CD4-positive, alpha-beta T cell treated with Interleukin-15 for 1 hour (primary cell): ENCODE data around the gene FRA10AC1.
"Not testable (repeated sequence)": the region's sequence is repeated elsewhere in the genome, so short reads cannot be mapped to it uniquely, and the experiment has no call there.

Experiments used
- DNase-seq: peaks from one replicate; pipeline ENCODE4 v3.0.0-alpha.2; 2020

FRA10AC1 gene

DNA sequence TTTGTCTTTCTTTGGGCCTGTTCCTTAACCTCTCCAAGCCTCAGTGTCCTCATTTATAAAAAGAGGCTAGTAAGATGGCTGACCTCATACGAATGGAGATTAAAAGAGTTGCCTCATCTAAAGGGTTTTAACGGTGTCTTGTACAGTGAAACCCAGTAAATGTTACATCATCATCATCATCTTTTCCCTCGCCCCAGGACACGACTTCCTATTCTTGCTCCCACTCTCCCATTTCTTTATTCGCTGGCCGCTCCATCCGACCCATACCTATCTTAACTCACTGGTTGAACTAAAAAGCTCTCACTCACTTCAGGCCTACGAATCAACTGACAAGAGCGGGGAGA lies 554 bp downstream of the FRA10AC1 start:
- no peak for DNase-seq

DNA sequence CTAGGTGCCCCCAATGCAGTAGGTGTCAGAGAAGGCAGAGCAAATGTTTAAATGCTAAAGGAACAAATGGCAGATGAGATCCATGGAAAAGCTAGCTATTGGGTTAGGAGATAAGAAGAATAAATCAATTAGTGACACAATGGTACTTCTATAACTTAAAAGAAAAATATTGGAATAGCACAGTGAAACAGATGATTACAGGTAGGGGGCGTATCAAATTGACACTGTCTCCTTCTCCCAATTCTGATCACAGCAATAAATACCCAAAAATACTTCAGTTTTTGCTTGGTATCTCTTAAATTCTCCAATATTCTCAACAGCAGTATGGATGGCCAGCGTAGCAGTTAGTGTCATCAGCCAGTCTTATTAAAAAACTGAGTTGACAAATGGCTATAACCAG lies 5.2 kb downstream of the FRA10AC1 start:
- no peak for DNase-seq

DNA sequence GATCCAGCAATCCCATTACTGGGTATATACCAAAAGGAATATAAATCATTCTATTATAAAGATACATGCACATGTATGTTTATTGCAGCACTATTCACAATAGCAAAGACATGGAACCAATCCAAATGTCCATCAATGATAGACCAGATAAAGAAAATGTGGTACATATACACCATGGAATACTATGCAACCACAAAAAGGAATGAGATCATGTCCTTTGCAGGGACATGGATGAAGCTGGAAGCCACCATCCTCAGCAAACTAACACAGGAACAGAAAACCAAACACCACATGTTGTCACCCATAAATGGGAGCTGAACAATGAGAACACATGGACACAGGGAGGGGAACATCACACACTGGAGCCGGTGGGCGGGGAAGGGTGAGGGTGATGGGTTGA lies 5.8 kb downstream of the FRA10AC1 start:
- not testable (repeated sequence) for DNase-seq

DNA sequence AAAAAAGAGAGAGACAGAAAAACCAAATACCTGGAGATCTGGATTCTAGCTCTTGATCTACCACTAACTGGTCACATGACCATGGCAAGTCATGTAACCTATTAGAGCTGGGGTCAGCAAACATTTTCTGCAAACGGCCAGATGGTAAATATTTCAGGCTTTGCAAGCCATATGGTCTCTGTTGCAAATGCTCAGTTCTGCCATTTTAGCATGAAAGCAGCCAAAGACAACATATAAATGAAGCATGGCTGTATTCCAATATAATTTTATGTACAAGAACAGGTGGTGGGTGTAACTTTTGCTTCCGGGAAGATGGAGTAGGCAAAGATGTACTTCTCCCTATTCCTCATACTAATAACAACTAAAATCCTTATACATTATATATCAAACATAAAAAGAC lies 6.7 kb downstream of the FRA10AC1 start:
- no peak for DNase-seq

DNA sequence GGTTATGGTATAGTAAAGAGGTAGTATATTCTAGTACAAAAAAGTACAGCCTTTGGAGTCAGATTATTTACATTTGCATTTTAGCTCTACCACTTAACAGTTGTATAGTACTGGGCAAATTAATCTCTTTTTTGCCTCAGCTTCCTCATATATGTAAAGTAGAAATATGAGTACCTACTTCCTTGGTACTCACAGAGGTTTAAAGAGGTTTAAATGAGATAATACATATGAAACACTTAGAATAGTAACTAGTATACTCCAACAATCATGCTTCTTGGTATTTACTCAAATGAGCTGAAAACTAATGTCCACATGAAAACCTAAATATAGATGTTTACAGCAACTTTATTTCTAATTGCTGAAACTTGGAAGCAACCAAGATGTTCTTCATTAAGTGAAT lies 14.7 kb downstream of the FRA10AC1 start:
- no peak for DNase-seq

DNA sequence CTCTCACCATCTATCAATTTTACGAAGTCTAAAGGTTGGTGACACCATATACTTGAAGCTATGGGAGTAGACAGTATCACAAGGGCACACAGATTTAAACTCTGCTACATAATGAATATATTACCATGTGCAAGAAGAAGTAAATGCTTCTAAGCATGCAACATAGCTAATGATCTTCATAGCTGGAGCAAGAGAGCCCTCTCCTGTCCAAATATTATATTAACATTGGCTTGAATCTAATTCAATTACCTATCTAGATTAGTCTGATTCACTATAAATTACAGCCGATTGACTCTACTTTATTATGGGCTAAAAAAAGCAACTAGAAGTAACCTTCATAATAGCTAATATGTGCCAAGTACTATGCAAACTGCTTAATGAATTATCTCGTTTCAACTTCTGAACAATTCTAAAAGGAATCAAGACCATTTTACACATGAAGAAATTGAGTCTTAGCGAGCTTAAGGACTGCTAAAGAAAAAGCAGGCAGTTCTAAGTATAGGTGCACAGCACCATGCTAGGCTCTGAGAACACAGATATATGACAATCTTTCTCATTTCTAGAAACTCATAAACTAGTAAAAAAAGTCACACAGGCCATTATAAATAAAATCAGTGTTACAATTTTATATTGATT lies 21.9 kb downstream of the FRA10AC1 start:
- DNase-seq = no peak

DNA sequence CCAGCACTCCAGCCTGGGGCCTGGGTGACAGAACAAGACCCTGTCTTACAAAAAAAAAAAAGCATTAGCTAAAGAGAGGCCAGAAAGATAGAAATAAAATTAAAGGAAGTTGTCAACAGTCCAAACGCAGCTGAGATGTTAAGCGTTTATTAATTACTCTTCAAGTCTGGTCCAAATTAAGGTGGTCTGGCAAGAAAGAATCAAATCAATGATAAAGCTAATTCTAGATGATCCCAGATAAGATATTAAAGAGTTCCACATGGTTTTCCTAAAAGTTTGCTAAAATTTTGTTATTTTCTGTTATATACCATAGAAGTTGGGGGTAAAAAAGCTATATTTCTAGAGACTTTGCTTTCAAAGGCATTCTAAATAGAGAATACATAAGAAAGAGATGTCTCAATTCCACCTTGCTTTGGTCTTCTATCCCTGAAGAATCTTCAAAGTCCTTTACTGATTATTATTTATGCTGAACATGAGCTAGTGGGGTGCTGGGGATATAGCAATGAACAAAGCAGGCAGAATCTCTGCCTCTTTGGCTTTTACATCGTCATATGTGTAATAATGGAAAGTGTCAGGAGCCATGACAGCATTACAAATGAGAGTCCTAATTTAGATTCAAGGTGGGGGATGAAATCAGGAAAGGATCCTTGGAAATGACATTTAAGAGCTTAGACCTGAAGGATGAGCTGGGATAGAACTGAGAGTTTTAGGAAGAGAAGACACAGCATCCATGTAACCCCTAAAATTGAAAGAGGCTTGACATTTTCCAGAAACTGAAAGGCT lies 23.4 kb downstream of the FRA10AC1 start:
- DNase-seq = no peak

DNA sequence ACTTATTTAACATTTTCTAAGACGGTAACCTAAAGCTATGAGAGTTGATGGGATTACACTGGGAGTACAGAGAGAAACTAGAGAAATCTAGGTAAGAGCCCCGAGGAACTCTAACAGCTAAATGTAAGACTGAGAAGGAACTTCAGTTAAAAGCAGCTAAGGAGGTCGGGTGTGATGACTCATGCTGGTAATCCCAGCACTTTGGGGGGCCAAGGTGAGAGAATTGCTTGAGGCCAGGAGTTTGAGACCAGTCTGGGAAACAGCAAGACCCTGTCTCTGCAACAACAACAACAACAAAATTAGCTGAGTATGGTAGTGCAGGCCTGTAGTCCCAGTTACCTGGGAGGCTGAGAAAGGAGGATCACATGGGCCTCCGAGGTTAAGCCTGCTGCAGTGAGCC lies 24.0 kb downstream of the FRA10AC1 start:
- DNase-seq = no peak

DNA sequence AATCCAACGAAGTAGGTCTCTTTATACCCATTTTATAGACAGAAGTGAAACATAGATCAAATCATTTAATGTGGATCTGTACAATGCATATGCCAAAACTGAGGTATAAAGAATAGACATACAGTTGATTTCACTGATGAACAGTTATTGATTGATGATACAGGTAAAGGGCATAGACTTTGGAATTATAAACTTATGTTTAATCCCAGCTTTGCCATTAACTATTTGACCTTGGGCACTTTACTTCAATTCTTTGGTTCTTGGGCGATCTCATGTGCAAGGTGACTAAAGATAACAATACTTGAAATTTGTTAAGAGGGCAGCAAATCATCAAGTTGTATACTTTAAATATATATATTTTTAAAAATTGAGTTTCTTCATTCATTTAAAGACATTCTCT lies 28.6 kb downstream of the FRA10AC1 start:
- DNase-seq = no peak

DNA sequence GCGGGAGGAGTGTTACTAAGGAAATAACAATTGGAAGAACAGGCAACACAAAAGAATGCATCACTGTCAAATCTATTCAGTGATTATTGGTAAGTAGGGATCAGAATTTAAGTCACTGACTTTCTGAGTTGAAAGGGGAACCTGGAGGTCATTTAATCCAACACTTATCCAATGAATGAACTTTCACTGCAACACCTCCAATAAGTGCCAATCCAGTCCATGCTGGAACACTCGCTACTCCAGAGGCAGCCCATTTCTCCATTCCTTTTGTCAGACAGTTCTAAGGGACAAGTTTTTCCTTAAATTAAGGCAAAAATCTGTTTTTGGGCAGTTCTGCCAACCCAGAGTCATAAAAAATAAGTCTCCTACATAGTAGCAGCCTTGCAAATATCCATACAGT lies 29.5 kb downstream of the FRA10AC1 start:
- DNase-seq = no peak

DNA sequence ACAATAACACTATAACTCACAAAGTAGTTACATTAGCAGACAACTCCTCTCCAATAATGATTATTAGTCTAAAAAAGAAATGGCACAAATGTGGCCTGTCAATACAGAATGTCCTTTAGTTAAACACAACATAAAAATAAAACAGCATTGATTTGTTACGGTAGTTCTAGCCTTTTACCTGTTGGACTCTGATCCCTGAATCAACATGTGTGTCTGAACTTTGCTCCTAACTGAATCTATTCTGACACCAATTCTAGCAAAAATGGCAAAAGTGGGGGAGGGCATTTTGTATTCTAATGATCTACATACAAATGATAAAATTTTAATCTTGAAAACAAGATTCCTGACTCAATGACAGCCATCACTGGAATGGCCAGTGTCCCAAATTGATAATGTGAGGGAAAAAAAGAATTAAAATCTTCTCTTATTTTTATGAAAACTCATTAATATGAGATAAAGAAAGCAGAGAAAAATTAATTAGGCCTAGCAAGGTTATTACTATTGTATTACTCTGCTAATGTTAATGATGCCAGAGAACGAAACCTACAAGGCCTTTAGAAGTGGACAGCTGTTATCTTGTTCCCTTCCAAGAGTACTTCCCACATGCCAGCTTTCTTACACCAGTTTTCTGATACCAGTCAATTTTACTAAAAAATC lies 30.2 kb downstream of the FRA10AC1 start:
- DNase-seq = no peak

DNA sequence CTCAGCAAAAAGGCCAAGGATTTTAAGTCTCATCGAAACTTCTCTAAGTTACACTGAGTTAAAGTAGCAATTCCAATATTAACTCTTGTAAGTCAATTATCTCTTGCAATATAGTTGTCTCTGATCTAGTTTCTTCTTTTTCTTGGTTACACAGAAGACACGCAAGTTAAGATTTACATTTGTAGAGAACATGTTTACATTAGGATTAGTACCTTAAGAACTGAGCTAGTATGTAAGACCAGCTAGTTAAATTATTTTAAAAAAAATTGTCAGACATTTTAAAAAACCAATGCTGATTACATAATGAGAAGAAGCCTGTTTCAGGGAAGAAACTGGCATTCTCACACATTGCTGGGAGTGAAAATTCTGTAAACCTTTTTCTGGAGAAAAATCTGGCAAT lies 31.4 kb downstream of the FRA10AC1 start:
- no peak for DNase-seq

DNA sequence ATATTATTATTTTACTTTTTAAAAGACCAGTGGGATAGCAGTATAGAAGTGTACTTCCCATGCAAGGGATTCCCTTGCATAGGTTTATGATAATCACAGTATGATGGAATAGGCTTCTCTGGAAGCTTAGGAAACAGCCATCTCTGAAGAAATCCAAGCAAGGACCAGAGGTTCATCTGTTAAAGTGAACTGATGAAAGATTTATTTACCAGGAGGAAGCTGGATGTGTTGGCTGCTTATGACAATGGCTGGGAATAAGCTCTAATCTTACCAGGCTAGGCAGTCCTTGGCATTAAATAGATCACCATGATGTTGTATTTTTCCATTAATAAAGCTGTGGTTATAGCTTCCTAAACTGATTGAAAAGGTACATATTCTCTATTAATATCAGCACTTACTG lies 32.0 kb downstream of the FRA10AC1 start:
- no peak for DNase-seq

DNA sequence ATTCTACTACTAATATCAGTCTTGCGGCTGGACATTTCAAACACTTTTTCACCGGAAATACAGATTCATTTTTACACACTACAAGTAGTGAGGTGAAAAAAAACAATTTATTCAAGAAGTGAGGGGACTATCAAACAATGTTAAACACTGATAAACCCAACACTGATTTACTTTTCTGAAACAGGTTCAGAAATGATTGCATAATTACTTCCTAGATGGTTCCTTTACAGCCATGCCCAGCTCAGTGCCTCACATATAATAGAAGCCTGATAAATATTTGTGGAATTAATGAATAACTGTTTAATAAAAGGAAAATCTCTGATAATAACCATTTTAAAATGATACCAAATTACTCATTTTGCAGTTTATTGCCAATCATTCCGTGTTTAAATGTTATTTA lies 34.6 kb downstream of the FRA10AC1 start:
- no peak for DNase-seq

DNA sequence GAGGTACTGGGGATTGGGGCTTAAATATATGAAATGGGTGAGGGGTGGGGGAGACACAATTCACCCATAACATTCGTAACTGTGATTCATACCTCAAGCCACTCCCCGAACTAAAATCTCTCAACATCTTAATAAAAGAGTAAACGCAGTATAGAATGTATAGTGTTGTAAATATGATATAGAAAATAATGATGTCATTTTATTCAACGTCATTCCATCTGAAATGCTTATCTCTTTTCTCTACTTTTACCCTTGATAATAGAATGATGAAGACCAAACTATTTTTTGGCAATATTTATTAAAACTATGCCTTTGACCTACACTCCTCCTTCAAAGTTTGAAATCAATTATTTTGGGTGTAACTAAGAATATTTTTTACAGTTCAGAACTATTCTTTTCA lies 36.4 kb downstream of the FRA10AC1 start:
- DNase-seq = no peak

DNA sequence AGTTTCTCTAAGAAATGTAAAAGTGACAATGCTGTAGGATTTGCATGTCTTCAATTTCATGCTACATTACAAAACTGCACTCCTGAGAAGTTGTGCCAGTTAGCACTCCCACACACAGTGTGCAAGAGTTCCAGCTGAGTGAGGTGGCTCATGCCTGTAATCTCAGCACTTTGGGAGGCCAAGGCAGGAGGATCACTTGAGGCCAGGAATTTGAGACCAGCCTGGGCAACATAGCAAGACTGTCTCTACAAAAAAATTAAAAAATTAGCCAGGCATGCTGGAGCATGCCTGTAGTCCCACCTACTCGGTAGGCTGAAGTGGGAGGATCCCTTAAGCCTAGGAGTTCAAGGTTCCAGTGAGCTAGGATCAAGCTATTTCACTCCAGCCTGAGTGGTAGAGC lies 44.6 kb downstream of the FRA10AC1 start:
- DNase-seq = no peak

DNA sequence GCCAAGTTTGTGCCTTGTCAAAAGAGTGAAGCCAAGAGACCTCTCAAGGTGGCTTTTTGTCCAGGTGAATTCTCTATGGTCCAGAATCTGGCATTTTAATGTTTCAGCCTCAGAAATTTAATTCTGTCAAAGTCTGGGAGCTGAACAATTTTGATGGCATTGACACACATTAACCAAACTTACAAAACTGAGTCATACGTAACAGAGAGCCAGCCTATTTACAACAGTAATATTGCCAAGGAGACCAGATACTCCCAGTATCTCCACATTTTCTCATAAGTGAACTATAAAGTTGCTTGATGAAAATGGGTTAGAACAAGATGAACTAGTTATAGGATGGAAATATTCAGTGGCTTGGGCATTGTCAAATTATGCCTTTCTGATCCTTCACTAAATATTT lies 46.2 kb downstream of the FRA10AC1 start:
- no peak for DNase-seq

DNA sequence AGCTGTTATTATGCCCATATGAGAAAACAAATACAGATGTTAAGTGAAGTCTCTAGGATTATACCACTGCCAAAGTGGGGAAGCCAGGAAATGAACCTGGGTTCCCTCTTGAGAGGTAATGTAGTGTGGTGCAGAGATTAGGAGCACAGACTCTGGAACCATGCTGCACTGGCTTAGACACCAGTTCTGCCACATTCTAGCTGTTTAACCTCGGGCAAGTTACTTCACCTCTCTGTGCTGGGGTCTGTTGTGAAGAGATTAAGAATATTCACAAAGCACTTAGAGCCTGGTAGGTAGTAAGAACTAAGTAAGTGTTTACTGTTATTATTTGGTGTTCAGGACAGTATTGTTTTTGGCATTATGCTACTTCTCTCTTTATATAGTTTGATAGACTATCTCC lies 48.2 kb downstream of the FRA10AC1 start:
- no peak for DNase-seq

DNA sequence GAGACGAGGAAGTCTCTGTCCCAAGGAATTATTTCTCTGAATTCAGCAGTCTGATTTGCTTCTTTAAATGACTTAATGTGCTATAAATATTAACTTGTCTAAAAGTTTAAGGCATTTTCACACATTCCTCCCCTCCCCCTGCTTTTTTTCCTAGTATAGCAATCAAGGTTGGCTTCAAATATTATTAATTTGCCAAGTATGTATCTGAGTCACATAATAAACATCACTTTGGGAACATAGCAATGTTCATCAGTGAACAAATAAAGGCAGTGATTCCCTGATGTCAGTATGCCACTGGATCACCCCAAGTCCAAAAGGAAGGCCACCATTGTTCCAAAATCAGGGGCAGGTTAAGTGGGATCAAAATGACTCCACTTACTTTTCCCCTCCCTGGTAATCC lies 49.5 kb downstream of the FRA10AC1 start:
- no peak for DNase-seq

DNA sequence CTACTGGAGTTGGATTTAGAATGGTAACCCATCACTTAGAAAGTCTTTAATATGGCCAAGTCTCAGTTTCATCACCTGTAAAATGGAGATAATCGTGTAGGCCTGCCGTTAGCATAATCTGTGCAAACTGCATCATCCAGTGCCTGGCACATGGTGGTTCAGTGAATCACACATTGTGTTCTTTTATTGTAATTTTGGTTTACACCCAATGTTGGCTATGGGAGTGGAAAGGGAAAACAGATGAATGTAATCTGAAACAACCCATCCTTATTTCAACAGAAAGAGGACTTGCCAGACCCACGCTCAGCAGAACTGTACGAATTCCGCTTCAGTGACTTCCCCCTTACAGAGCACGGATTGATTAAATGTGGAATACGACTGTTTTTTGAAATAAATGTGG lies 62.6 kb downstream of the FRA10AC1 start:
- no peak for DNase-seq

DNA sequence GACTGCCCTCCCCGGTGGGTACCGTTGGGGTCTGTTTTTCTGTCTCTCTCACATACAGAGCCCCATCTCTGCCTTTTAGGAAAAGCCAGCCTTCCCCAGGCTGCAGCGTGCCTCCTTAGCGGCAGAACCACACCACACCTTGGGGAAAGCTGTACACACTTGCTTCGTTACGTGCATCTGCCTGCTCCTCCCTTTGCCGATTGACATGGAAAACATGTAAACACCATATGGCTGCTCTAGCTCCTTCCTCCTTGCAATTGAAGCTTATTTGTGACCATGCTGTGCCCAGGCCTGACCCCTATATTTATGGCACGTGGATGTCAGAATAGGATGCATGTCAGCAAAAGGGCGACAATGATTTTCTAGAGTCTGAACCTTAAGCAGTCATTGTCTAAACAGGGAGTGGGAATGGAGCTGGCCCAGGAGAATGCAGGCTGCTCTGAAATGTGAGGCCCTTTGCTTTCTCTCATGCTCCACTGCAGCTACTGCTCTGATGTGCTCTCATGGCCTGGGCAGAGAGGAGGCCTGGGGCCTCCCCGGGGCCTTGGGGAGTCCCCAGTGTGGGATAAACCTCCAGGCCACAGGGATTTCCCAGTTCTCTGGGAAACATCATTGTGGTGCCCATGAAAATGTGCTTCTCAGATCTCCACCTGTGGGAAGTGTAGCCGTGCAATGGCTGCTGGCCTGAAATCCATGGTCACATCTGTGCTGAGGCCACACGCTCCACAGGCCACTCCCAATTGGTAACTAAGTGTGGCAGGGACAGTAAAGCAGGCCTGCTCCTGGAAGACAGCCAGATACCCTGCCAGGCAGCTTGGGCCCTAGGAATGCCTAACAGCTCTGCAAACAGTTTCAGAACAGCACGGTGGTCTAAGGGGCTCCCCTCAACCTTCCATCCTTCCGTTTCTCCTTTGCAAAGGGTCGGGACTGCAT lies 71.5 kb downstream of the FRA10AC1 start:
- DNase-seq = no peak

DNA sequence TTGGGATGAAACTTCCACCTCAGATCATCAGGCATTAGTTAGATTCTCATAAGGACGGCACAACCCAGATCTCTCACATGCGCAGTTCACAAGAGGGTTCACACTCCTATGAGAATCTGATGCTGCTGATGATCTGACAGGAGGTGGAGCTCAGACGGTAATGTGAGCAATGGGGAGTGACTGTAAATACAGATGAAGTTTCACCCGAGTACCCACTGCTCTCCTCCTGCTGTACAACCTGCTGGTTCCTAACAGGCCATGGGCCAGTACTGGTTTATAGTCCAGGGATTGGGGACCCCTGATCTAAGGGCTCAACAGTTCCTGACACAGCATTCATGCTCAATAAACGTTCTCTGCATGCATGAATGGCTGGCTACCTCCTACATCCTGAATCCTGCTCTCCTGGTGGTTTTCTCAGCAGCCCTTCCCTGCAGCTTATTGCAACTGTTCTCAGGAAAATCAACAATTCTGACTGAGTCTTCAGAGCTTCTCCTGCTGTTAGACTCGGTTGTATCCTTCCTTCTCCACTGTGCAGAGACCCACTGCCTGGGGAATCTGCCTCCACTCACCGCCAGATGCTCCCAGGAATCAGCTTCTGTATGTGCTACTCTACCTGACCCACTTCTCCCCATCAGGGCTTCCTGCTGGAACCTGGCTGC lies 72.6 kb downstream of the FRA10AC1 start:
- DNase-seq = no peak

DNA sequence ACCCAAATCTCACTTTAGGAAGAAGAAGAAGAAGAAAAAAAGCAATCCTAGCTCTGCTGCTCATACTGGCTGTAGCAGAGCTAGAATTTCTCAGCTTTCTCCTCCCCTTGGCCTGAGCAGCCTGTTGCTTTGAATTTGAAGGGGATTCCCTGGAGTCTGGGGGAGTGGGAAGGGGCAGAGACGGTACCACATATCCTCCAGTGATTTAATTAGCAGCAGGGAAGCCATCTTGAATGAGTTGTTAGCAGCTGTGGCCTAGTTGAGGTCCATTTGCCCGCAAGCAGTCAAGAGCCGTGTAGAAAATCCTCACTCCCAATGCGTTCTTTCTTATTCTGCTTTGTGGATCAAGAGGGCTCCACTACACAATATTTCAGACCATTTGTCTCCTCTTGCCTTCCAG lies 73.5 kb downstream of the FRA10AC1 start:
- no peak for DNase-seq
